Measurements from ENCODE around the gene DDX3X.
"Not testable (repeated sequence)": the region's sequence is repeated elsewhere in the genome, so short reads cannot be mapped to it uniquely, and the experiment has no call there.

Gene DDX3X

GRCh38 chrX:41333744-41334362, at the start of gene DDX3X:
TSS of gene DDX3X (plus strand) at chrX:41334162. CDS start at chrX:41334253, 91 bp downstream.
- Mint-ChIP-seq H3K36me3 (peaks cover 32% of the 10 kb centered on the region), H3K27ac (peak within 1 kb of the TSS; percentile 100), H3K4me1 (peaks cover 42% of the 10 kb centered on the region), H3K27me3 (peaks cover 12% of the 10 kb centered on the region), H3K9me3 (no peaks in the 10 kb centered on the region), H3K4me3 (peak within 1 kb of the TSS; percentile 86)
- peak; percentile 85 for DNase-seq
- CTCF ChIA-PET, result interaction anchor here (1.3 kb wide), 1 partner anchor 109 kb away, joined by 5 read pairs; no protein-coding TSS in a partner anchor

- H3K9me3 Mint-ChIP-seq, H3K27ac Mint-ChIP-seq, DNase-seq, H3K36me3 Mint-ChIP-seq, CTCF ChIA-PET, H3K4me3 Mint-ChIP-seq, H3K27me3 Mint-ChIP-seq, H3K4me1 Mint-ChIP-seq: not testable (repeated sequence)
Measured at GRCh38 chrX:41285928-41286327, 48.0 kb upstream of the DDX3X start.

GRCh38 chrX:41288641-41289040, 45.3 kb upstream of the DDX3X start:
- H3K36me3 Mint-ChIP-seq, result no peaks in the 10 kb centered on the region
- CTCF ChIA-PET, result no interaction called here
- H3K27me3 Mint-ChIP-seq, result no peaks in the 10 kb centered on the region
- H3K4me1 Mint-ChIP-seq, result no peaks in the 10 kb centered on the region
- no peak overlapping the region for H3K4me3 Mint-ChIP-seq
- no peak for DNase-seq
- H3K27ac Mint-ChIP-seq, result no peak overlapping the region
- H3K9me3 Mint-ChIP-seq, result peaks cover 4% of the 10 kb centered on the region

- H3K27me3 Mint-ChIP-seq, result no peaks in the 10 kb centered on the region
- DNase-seq, result no peak
- H3K9me3 Mint-ChIP-seq, result peaks cover 4% of the 10 kb centered on the region
- H3K36me3 Mint-ChIP-seq, result no peaks in the 10 kb centered on the region
- no peaks in the 10 kb centered on the region for H3K4me1 Mint-ChIP-seq
- no peak overlapping the region for H3K27ac Mint-ChIP-seq
- no peak overlapping the region for H3K4me3 Mint-ChIP-seq
- CTCF ChIA-PET, result no interaction called here
Measured at GRCh38 chrX:41289095-41289494, 44.9 kb upstream of the DDX3X start.

- CTCF ChIA-PET, result no interaction called here
- Mint-ChIP-seq H3K36me3 (no peaks in the 10 kb centered on the region), H3K4me1 (no peaks in the 10 kb centered on the region), H3K9me3 (peaks cover 4% of the 10 kb centered on the region), H3K27ac (no peak overlapping the region), H3K4me3 (no peak overlapping the region), H3K27me3 (no peaks in the 10 kb centered on the region)
- no peak for DNase-seq
Measured at GRCh38 chrX:41291309-41291708, 42.7 kb upstream of the DDX3X start.

GRCh38 chrX:41293269-41293668, 40.7 kb upstream of the DDX3X start:
- peak; percentile 40 for DNase-seq
- Mint-ChIP-seq H3K4me1 (no peaks in the 10 kb centered on the region), H3K4me3 (no peak overlapping the region), H3K27ac (no peak overlapping the region), H3K9me3 (peaks cover 4% of the 10 kb centered on the region), H3K36me3 (no peaks in the 10 kb centered on the region), H3K27me3 (no peaks in the 10 kb centered on the region)
- CTCF ChIA-PET, result no interaction called here

GRCh38 chrX:41300758-41301437, 33.1 kb upstream of the DDX3X start:
- H3K4me1 Mint-ChIP-seq, result peaks cover 2% of the 10 kb centered on the region
- H3K36me3 Mint-ChIP-seq, result no peaks in the 10 kb centered on the region
- H3K9me3 Mint-ChIP-seq, result no peaks in the 10 kb centered on the region
- H3K4me3 Mint-ChIP-seq, result no peak overlapping the region
- no peaks in the 10 kb centered on the region for H3K27me3 Mint-ChIP-seq
- CTCF ChIA-PET, result no interaction called here
- no peak overlapping the region for H3K27ac Mint-ChIP-seq
- DNase-seq, result no peak

- Mint-ChIP-seq H3K9me3 (no peaks in the 10 kb centered on the region), H3K36me3 (no peaks in the 10 kb centered on the region), H3K4me1 (peaks cover 2% of the 10 kb centered on the region), H3K4me3 (no peak overlapping the region), H3K27ac (no peak overlapping the region), H3K27me3 (no peaks in the 10 kb centered on the region)
- no peak for DNase-seq
- CTCF ChIA-PET, result no interaction called here
Measured at GRCh38 chrX:41301438-41301824, 32.5 kb upstream of the DDX3X start.

- DNase-seq, result no peak
- Mint-ChIP-seq H3K9me3 (no peaks in the 10 kb centered on the region), H3K27me3 (no peaks in the 10 kb centered on the region), H3K4me1 (peaks cover 2% of the 10 kb centered on the region), H3K4me3 (no peak overlapping the region), H3K36me3 (no peaks in the 10 kb centered on the region), H3K27ac (no peak overlapping the region)
- CTCF ChIA-PET, result no interaction called here
Measured at GRCh38 chrX:41302370-41302769, 31.6 kb upstream of the DDX3X start.

- peaks cover 2% of the 10 kb centered on the region for H3K4me1 Mint-ChIP-seq
- H3K36me3 Mint-ChIP-seq, result no peaks in the 10 kb centered on the region
Measured at GRCh38 chrX:41303013-41303412, 30.9 kb upstream of the DDX3X start.

GRCh38 chrX:41304178-41304577, 29.8 kb upstream of the DDX3X start:
- Mint-ChIP-seq H3K9me3 (no peaks in the 10 kb centered on the region), H3K36me3 (no peaks in the 10 kb centered on the region), H3K4me3 (no peak overlapping the region), H3K27ac (no peak overlapping the region), H3K4me1 (no peaks in the 10 kb centered on the region), H3K27me3 (no peaks in the 10 kb centered on the region)
- DNase-seq, result no peak
- CTCF ChIA-PET, result no interaction called here

More at GRCh38 chrX:41303013-41303412, 30.9 kb upstream of the DDX3X start:
- CTCF ChIA-PET, result no interaction called here
- Mint-ChIP-seq H3K4me3 (no peak overlapping the region), H3K27ac (no peak overlapping the region), H3K9me3 (no peaks in the 10 kb centered on the region), H3K27me3 (no peaks in the 10 kb centered on the region)
- DNase-seq, result no peak

GRCh38 chrX:41308884-41309647, 24.9 kb upstream of the DDX3X start:
- H3K36me3 Mint-ChIP-seq, result no peaks in the 10 kb centered on the region
- no peak overlapping the region for H3K4me3 Mint-ChIP-seq
- H3K27me3 Mint-ChIP-seq, result no peaks in the 10 kb centered on the region
- DNase-seq, result no peak
- H3K27ac Mint-ChIP-seq, result no peak overlapping the region
- CTCF ChIA-PET, result no interaction called here
- peaks cover 4% of the 10 kb centered on the region for H3K4me1 Mint-ChIP-seq
- no peaks in the 10 kb centered on the region for H3K9me3 Mint-ChIP-seq

GRCh38 chrX:41312786-41313185, 21.2 kb upstream of the DDX3X start:
- H3K4me1 Mint-ChIP-seq, result peaks cover 7% of the 10 kb centered on the region
- no peaks in the 10 kb centered on the region for H3K36me3 Mint-ChIP-seq
- no peak overlapping the region for H3K4me3 Mint-ChIP-seq
- CTCF ChIA-PET, result no interaction called here
- no peak overlapping the region for H3K27ac Mint-ChIP-seq
- DNase-seq, result no peak
- H3K9me3 Mint-ChIP-seq, result no peaks in the 10 kb centered on the region
- H3K27me3 Mint-ChIP-seq, result no peaks in the 10 kb centered on the region

GRCh38 chrX:41313419-41313818, 20.5 kb upstream of the DDX3X start:
- CTCF ChIA-PET, result no interaction called here
- DNase-seq, result no peak
- Mint-ChIP-seq H3K4me3 (no peak overlapping the region), H3K36me3 (no peaks in the 10 kb centered on the region), H3K9me3 (no peaks in the 10 kb centered on the region), H3K27me3 (no peaks in the 10 kb centered on the region), H3K27ac (no peak overlapping the region), H3K4me1 (peaks cover 7% of the 10 kb centered on the region)

GRCh38 chrX:41314204-41314603, 19.8 kb upstream of the DDX3X start:
- CTCF ChIA-PET, result no interaction called here

More at GRCh38 chrX:41314204-41314603, 19.8 kb upstream of the DDX3X start:
- Mint-ChIP-seq H3K27ac (no peak overlapping the region), H3K9me3 (no peaks in the 10 kb centered on the region), H3K27me3 (no peaks in the 10 kb centered on the region), H3K36me3 (no peaks in the 10 kb centered on the region), H3K4me3 (no peak overlapping the region), H3K4me1 (peaks cover 7% of the 10 kb centered on the region)
- no peak for DNase-seq

Measured in activated naive CD4-positive, alpha-beta T cell treated with anti-CD3 and anti-CD28 coated beads, Interleukin-2, amount 10 ng/mL, durations not matched to agents 7 days and 5 days (primary cell).